Right cardiac atrium (tissue), 5 donors: ENCODE data around the gene P2RX5. TPM values are rescaled to one million over a fixed set of nuclear protein-coding genes. Genes with fewer than 3 reads are reported as not detected.
"Not testable (repeated sequence)": the region's sequence is repeated elsewhere in the genome, so short reads cannot be mapped to it uniquely, and the experiment has no call there.

Experiments
- ATAC-seq, 2 donors: fragments of 200-7000 bp; cut with Tn5 transposase; one replicate each; pipeline versions ENCODE4 v1.8.0 to v1.9.1; 2020; ENCODE audit warnings: moderate library complexity in 2 of 2, mild to moderate bottlenecking in 1 of 2
- DNase-seq, 3 donors: peaks; one replicate each; pipeline ENCODE4 v3.0.0-alpha.2; 2020
- H3K27ac ChIP-seq: one replicate; pipeline ENCODE4 v1.5.1; 2013; ENCODE audit warnings: mild to moderate bottlenecking, low read length, control low read depth, moderate library complexity
- H3K27me3 ChIP-seq: one replicate; pipeline ENCODE4 v1.6.1; 2013; ENCODE audit not compliant: control insufficient read depth, insufficient read depth
- H3K4me1 ChIP-seq: one replicate; pipeline ENCODE4 v1.6.1; 2013; ENCODE audit warnings: low read length; ENCODE audit not compliant: control insufficient read depth, insufficient read depth
- H3K4me3 ChIP-seq: one replicate; pipeline ENCODE4 v1.5.1; 2013; ENCODE audit warnings: low read length, control low read depth
- H3K9me3 ChIP-seq: one replicate; pipeline ENCODE4 v1.6.1; 2013; ENCODE audit warnings: low read length; ENCODE audit not compliant: control insufficient read depth
- WGBS: extraction: QIAGEN DNeasy Blood & Tissue Kit; methylation state at CpG from one replicate; pipeline ENCODE4 v1.1.7; 2013; 5-methylcytosine and 5-hydroxymethylcytosine counted together
- intact Hi-C, 4 donors: fragments of 100-400 bp; cut with DNase I; formaldehyde crosslinking; loops; one replicate each; pipeline versions ENCODE4 v1.11.0 to v1.14.0; 2022 to 2023
- long read RNA-seq, 4 donors: library from polyadenylated mRNA; unstranded; transcript quantifications; one replicate each; pipeline ENCODE4 v2.0.0, GENCODE V29; 2020 to 2021
- polyA plus RNA-seq: library from polyadenylated mRNA; stranded (reverse); fragments of 200-250 nt; gene quantifications from one replicate; pipeline ENCODE4 v1.2.3, GENCODE V29; 2013
- total RNA-seq, 4 donors: library from RNA; stranded (reverse); fragmentation: NEBNext Ultra II Directional; extraction: Animal tissue kit (Norgen Biotek cat#: 25700); gene quantifications; one replicate each; pipeline ENCODE4 v1.2.1, GENCODE V29; 2021
- donor health status: healthy with polysubstance abuse.
- donor health status: DM: no; HTN: yes; CAD: no.
- donor health status: DM: no; HTN: no; CAD: no.
- donor health status: DM: no; HTN: yes; CAD: no; lungs with severe emphysema.
- donor health status: DM: yes; HTN: yes; CAD: no.

Gene P2RX5, protein sequence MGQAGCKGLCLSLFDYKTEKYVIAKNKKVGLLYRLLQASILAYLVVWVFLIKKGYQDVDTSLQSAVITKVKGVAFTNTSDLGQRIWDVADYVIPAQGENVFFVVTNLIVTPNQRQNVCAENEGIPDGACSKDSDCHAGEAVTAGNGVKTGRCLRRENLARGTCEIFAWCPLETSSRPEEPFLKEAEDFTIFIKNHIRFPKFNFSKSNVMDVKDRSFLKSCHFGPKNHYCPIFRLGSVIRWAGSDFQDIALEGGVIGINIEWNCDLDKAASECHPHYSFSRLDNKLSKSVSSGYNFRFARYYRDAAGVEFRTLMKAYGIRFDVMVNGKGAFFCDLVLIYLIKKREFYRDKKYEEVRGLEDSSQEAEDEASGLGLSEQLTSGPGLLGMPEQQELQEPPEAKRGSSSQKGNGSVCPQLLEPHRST
- total RNA-seq, result 10 to 100 TPM in 1 of 4 donors, 1 to 10 TPM in 3; 5.8 to 12.5 (median 8.2) TPM
- polyA plus RNA-seq, result 9.1 TPM
- long read RNA-seq, donor 1, transcript P2RX5-201 (12 exons, 2,309 nt), result major isoform, 13 of 32 reads
- long read RNA-seq, donor 1, transcript P2RX5-202 (11 exons, 2,031 nt), result minor isoform, 5 of 32 reads
- long read RNA-seq, donor 1, partial matches to known transcripts, result 2 of 32 reads
- long read RNA-seq, donor 1, other reads (novel, unspliced or antisense), result 8 of 32 reads
- long read RNA-seq, donor 2, transcript P2RX5-201 (12 exons, 2,309 nt), result major isoform, 9 of 13 reads
- long read RNA-seq, donor 2, partial matches to known transcripts, result 0 of 13 reads
- long read RNA-seq, donor 2, other reads (novel, unspliced or antisense), result 1 of 13 reads
- long read RNA-seq, donor 3, partial matches to known transcripts, result 0 of 8 reads
- long read RNA-seq, donor 3, other reads (novel, unspliced or antisense), result 2 of 8 reads
- long read RNA-seq, donor 4, partial matches to known transcripts, result 0 of 10 reads
- long read RNA-seq, donor 4, other reads (novel, unspliced or antisense), result 1 of 10 reads

DNA sequence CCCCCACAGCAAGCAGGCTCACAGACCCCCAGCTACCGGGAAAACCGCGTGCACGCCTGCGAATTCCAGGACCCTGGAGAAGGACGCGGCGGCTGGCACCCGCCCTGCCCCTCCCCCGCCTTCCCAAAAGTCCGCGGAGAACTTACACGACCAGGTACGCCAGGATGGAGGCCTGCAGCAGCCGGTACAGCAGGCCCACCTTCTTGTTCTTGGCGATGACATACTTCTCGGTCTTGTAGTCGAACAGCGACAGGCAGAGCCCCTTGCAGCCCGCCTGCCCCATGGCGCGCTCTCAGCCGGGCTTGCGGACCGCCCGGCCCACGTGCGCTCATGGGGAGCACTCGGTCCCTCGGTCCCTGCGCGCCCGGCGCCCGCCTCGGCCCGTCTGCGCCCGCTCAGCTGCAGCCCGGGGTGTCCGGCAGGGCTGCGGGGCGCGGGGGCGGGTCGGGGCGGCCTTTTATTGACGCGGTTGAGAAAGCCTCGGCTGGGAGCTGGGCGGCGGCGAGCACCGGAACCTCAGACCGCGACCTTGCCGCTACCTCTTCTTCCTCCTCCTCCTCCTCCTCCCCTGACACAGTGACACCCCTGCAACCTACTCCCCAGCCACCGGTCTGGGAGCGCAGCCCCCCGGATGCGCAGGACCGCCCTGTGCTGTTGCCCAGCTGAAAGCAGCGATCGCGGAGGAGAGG is at the start of gene P2RX5:
Gene P2RX5, minus strand, starts transcription at position 433 of the 689 bp plus-strand sequence. Its CDS starts 150 bp downstream, at position 283.
- ATAC-seq (peak; percentile 28 to 52), DNase-seq (peak in 1 of 3 donors; percentile 66)
- intact Hi-C loops, result no loop called here
- Histone ChIP-seq H3K4me1 (no peaks in the 10 kb centered on the region), H3K27ac (peak within 1 kb of the TSS; percentile 38), H3K9me3 (no peaks in the 10 kb centered on the region), H3K4me3 (peak within 1 kb of the TSS; percentile 53), H3K27me3 (no peaks in the 10 kb centered on the region)
- WGBS, result 1% methylated on average over 65 of the region's 65 CpGs

DNA sequence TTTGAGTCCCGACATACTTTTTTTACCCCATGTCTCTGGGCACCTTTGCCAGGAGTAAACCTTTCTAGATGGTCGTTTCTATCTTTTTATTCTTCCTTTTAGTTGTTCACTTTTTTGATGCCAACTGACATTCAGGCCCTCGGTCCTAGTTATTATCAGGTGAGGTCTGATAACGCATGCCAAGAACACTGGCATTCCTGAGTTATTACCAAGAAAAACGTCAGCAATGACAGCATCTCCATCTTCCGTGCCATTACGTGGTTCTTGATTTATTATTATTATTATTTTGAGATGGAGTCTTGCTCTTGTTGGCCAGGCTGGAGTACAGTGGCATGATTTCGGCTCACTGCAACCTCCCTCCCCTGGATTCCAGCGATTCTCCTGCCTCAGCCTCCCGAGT is 49.1 kb upstream of the P2RX5 start:
- intact Hi-C loops, result no loop called here
- ATAC-seq, result no peak
- Histone ChIP-seq H3K9me3 (no peaks in the 10 kb centered on the region), H3K4me1 (no peaks in the 10 kb centered on the region), H3K27me3 (no peaks in the 10 kb centered on the region), H3K27ac (no peak overlapping the region), H3K4me3 (no peak overlapping the region)
- 79% methylated on average over 10 of the region's 10 CpGs for WGBS
- DNase-seq, result no peak

DNA sequence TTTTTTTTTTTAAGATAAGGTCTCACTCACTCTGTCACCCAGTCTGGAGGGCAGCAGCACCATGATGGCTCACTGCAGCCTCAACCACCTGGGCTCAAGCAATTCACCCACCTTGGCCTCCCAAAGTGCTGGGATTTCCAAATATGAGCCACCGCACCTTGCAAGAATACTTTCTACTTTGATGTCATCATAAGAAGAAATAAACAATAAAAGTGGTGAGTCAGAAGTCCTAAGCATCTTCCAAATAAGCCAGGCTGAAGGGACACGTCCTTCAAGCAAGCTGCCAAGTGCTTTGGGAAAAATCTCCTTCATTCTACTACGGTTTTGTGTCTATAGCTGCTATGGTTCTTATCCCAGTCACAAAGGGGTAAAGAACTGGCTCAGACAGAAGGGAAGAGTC is 48.1 kb upstream of the P2RX5 start:
- H3K27ac ChIP-seq, result no peak overlapping the region
- intact Hi-C loops, result no loop called here
- WGBS, result 68% methylated on average over 3 of the region's 3 CpGs
- H3K4me1 ChIP-seq, result no peaks in the 10 kb centered on the region
- DNase-seq, result peak in 1 of 3 donors; percentile 3
- no peak overlapping the region for H3K4me3 ChIP-seq
- no peak for ATAC-seq
- no peaks in the 10 kb centered on the region for H3K27me3 ChIP-seq
- H3K9me3 ChIP-seq, result no peaks in the 10 kb centered on the region

DNA sequence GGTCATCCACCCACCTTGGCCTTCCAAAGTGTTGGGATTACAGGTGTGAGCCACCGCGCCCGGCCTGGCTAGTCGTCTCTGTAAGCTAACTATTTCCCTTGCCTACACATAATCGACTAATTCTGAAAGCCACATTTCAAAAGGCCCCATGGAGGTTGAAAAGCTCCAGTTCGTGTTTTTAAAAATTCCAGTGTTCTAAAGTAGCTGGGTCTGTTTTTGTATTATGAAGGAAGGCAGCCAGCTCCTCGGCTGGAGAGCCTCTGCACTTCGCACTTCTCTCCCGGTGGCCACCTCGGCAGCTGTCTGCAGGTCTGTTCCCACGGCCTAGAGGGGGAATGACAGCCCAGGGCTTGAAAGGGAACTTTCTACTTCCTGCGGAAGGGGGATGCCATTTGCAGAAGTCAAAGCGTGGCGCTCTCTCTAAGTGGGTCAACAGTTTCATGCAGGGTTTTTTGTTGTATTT is 44.7 kb upstream of the P2RX5 start:
- no peaks in the 10 kb centered on the region for H3K9me3 ChIP-seq
- no peak overlapping the region for H3K4me3 ChIP-seq
- H3K4me1 ChIP-seq, result no peaks in the 10 kb centered on the region
- no peak for ATAC-seq
- WGBS, result 65% methylated on average over 14 of the region's 14 CpGs
- intact Hi-C loops, result no loop called here
- DNase-seq, result no peak
- no peak overlapping the region for H3K27ac ChIP-seq
- H3K27me3 ChIP-seq, result no peaks in the 10 kb centered on the region

DNA sequence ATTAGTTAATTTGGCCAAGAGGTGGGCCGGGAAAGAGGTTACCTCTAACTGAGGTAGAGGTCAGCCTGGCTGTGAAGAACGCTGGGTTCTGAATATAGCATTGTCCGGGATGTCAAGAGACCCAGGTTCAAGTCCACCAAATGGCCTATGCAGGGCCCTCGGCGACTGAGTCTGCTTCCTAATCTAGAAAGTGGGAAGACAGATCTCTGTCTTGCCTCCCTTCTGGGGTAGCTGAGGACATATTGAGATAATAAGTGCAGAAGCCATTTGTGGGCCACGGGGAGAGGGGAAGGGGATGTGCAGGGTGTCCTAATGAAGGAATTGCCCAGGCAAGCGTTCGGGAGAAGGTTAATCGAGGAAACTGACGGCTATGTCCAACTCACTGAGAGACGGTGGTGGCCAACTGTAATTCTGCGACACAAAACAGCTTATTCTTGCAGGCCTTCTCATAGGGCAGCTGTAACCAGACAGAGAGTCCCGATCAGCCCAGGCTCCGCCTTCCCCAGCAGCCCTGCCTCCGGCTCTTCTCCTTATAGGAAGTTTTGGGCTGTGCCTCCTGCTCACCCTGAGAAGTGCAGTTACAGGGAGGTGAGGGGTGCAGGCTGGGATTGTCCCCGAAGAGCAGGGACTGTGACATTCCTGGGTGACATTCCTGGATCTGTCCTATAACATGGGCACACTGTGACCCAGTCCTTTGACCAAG is 43.6 kb upstream of the P2RX5 start:
- peak in 1 of 3 donors; percentile 38 for DNase-seq
- 76% methylated on average over 16 of the region's 16 CpGs for WGBS

DNA sequence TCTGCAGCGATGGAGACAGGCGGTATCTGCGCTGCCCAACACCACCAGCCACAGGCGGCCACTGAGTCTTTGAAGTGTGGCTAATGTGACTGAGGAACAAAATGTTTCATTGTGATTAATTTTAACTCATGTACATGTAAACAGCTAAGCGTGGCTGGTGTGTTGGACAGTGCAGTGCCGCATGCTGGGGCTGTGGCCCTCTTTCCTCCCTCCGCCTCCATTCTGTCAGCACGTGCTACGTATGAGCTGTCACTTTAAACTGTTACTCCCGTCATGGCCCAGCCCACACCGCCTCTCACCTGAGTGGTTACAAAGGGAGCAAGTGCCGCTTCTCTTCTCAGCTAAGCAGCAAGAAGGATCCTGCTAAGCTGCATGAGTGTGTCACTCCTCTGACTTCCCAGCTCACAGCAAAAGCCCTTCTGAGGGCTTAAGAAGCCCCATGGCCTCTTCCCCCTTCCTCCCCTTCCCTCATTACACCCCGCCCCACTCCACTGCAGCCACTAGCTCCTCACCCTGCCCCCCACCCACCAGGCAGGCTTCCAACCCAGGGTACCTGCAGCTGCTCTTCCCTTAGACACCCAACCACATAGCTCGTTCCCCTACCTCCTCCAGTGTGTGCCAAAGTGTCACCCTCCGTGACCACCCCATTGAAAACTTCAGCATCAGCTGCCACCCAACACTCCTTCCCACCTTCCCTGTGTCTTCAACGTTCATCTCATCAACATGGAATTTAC is 42.8 kb upstream of the P2RX5 start:
- intact Hi-C loops, result loop anchor here (5.0 to 10.0 kb wide), 4 partner anchors 86 to 264 kb away; partner anchors contain the start of gene P2RX1 (in 1 of the 4)
- Histone ChIP-seq H3K27ac (no peak overlapping the region), H3K4me3 (no peak overlapping the region), H3K9me3 (no peaks in the 10 kb centered on the region), H3K27me3 (no peaks in the 10 kb centered on the region), H3K4me1 (no peaks in the 10 kb centered on the region)
- ATAC-seq, result peak; percentile 58 to 66
- WGBS, result 42% methylated on average over 16 of the region's 16 CpGs
- peak in 2 of 3 donors; percentile 57 to 64 for DNase-seq

More for the DNA sequence above, 43.6 kb upstream of the P2RX5 start:
- Histone ChIP-seq H3K27me3 (no peaks in the 10 kb centered on the region), H3K4me1 (no peaks in the 10 kb centered on the region), H3K9me3 (no peaks in the 10 kb centered on the region), H3K27ac (no peak overlapping the region), H3K4me3 (no peak overlapping the region)
- ATAC-seq, result no peak
- intact Hi-C loops, result loop anchor here (5.0 to 10.0 kb wide), 4 partner anchors 85 to 263 kb away; partner anchors contain the start of gene P2RX1 (in 1 of the 4)

DNA sequence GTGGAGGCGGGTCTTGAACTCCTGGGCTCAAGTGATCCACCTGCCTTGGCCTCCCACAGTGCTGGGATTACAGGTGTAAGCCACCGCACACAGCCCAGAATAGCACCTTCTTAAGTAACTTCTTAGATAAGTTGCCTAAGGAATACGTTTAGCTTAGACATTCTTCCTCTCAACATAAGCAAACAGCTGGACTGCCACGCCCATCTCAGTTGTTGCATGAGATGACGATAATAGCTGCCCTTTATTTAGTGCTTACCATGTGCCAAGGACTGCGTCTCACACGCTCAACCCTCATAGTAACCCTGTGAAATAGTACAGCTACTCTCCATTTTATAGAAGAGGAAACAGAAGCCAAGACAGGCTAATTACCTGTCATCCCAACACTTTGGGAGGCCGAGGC is 39.6 kb upstream of the P2RX5 start:
- no peak overlapping the region for H3K4me3 ChIP-seq
- H3K4me1 ChIP-seq, result no peaks in the 10 kb centered on the region
- ATAC-seq (no peak), DNase-seq (no peak)
- H3K9me3 ChIP-seq, result no peaks in the 10 kb centered on the region
- WGBS, result 70% methylated on average over 8 of the region's 8 CpGs
- no peaks in the 10 kb centered on the region for H3K27me3 ChIP-seq
- H3K27ac ChIP-seq, result no peak overlapping the region
- intact Hi-C loops, result loop anchor here (5.0 to 10.0 kb wide), 4 partner anchors 89 to 267 kb away; partner anchors contain the start of gene P2RX1 (in 1 of the 4)

DNA sequence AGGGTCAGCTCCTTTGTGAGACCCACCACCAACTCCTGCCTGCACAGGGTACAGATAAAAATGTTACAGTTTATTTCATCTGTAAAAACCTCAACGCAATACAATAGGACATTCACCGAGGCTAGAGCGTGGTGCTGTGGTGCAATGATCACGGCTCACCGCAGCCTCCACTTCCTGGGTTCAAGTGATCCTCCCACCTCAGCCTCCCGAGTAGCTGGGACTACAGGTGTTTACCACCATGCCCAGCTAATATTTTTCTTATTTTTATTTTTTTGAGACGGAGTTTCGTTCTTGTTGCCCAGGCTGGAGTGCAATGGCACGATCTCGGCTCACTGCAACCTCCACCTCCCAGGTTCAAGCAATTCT is 38.9 kb upstream of the P2RX5 start:
- not testable (repeated sequence) for H3K27me3 ChIP-seq, H3K27ac ChIP-seq, H3K4me1 ChIP-seq, ATAC-seq, H3K4me3 ChIP-seq, H3K9me3 ChIP-seq, DNase-seq
- intact Hi-C loops, result loop anchor here (5.0 to 10.0 kb wide), 4 partner anchors 90 to 267 kb away; partner anchors contain the start of gene P2RX1 (in 1 of the 4)
- WGBS, result 88% methylated on average over 10 of the region's 10 CpGs

DNA sequence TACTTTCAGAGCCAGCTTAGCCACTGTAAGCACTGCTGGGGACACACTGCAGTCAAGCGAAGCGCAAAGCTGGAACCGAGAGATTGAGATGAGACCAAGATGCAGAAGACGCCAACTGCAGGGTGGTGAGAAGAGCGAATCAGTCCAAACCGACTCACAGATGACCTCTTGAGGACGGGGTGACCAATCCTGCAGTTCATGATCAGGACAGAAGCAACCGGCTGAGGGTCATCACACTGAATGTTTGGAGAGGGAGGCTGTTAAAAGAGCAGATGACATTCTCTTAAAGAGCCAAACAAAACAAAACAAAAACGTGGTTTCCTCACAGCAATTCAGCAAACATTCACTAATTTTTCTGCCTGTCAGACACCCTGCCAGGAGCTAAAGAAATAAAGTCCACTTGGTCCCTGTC is 36.3 kb upstream of the P2RX5 start:
- H3K9me3 ChIP-seq, result no peaks in the 10 kb centered on the region
- H3K4me1 ChIP-seq, result no peaks in the 10 kb centered on the region
- H3K27ac ChIP-seq, result no peak overlapping the region
- intact Hi-C loops, result loop anchor here in 2 of 4 donors (10.0 kb wide), 2 partner anchors 93 to 183 kb away; partner anchors contain the start of gene P2RX1 (in 1 of the 2)
- no peak overlapping the region for H3K4me3 ChIP-seq
- ATAC-seq (no peak), DNase-seq (no peak)
- 35% methylated on average over 9 of the region's 9 CpGs for WGBS
- no peaks in the 10 kb centered on the region for H3K27me3 ChIP-seq
